Mononuclear cell (primary cell): ENCODE measurements around the gene LIMS2. TPM values are rescaled to one million over a fixed set of nuclear protein-coding genes. Genes with fewer than 3 reads are reported as not detected.

ENCODE experiments used
- H3K27me3 ChIP-seq: 2 replicates; pipeline ENCODE4 v1.6.0; 2011; ENCODE audit warnings: low read length, control low read depth; ENCODE audit not compliant: insufficient read depth
- H3K4me1 ChIP-seq: 2 replicates; pipeline ENCODE4 v1.5.1; 2011; ENCODE audit warnings: mild to moderate bottlenecking, low read length, control low read depth; ENCODE audit not compliant: insufficient read depth
- H3K4me3 ChIP-seq: 2 replicates; pipeline ENCODE4 v1.5.1; 2011; ENCODE audit warnings: mild to moderate bottlenecking, low read length, moderate library complexity
- H3K9me3 ChIP-seq: 2 replicates; pipeline ENCODE4 v1.5.1; 2011; ENCODE audit warnings: low read depth, mild to moderate bottlenecking, control low read depth, low read length
- total RNA-seq: library from RNA; depleted of rRNA; stranded (reverse); fragments of >200 nt; gene quantifications from one replicate; pipeline ENCODE4 v1.2.3, GENCODE V29; 2012

Gene LIMS2
- total RNA-seq, 1 donor, result 1.2 TPM

- H3K9me3 ChIP-seq, result no peaks in the 10 kb centered on the region
- no peaks in the 10 kb centered on the region for H3K27me3 ChIP-seq
- H3K4me1 ChIP-seq, result peaks cover 67% of the 10 kb centered on the region
- no peak overlapping the region for H3K4me3 ChIP-seq
Observed at GRCh38 chr2:127631997-127632581, 43.2 kb downstream of the LIMS2 start.

GRCh38 chr2:127631541-127631996, 43.8 kb downstream of the LIMS2 start:
- H3K9me3 ChIP-seq, result no peaks in the 10 kb centered on the region
- H3K27me3 ChIP-seq, result no peaks in the 10 kb centered on the region
- no peak overlapping the region for H3K4me3 ChIP-seq
- peaks cover 63% of the 10 kb centered on the region for H3K4me1 ChIP-seq

GRCh38 chr2:127630864-127631540, 44.3 kb downstream of the LIMS2 start:
- H3K4me3 ChIP-seq, result no peak overlapping the region
- H3K27me3 ChIP-seq, result no peaks in the 10 kb centered on the region
- H3K9me3 ChIP-seq, result no peaks in the 10 kb centered on the region
- H3K4me1 ChIP-seq, result peaks cover 58% of the 10 kb centered on the region

GRCh38 chr2:127630096-127630863, 45.0 kb downstream of the LIMS2 start:
- no peaks in the 10 kb centered on the region for H3K9me3 ChIP-seq
- peaks cover 50% of the 10 kb centered on the region for H3K4me1 ChIP-seq
- H3K27me3 ChIP-seq, result no peaks in the 10 kb centered on the region
- H3K4me3 ChIP-seq, result no peak overlapping the region

- H3K4me3 ChIP-seq, result no peak overlapping the region
- no peaks in the 10 kb centered on the region for H3K27me3 ChIP-seq
- H3K4me1 ChIP-seq, result peaks cover 49% of the 10 kb centered on the region
- no peaks in the 10 kb centered on the region for H3K9me3 ChIP-seq
Observed at GRCh38 chr2:127629637-127630036, 45.7 kb downstream of the LIMS2 start.

GRCh38 chr2:127628767-127629614, 46.3 kb downstream of the LIMS2 start:
- no peak overlapping the region for H3K4me3 ChIP-seq

GRCh38 chr2:127627740-127628571, 47.4 kb downstream of the LIMS2 start:
- Histone ChIP-seq H3K4me3 (no peak overlapping the region), H3K27me3 (no peaks in the 10 kb centered on the region), H3K9me3 (no peaks in the 10 kb centered on the region), H3K4me1 (peaks cover 35% of the 10 kb centered on the region)

More at GRCh38 chr2:127628767-127629614, 46.3 kb downstream of the LIMS2 start:
- Histone ChIP-seq H3K27me3 (no peaks in the 10 kb centered on the region), H3K9me3 (no peaks in the 10 kb centered on the region), H3K4me1 (peaks cover 45% of the 10 kb centered on the region)

GRCh38 chr2:127626917-127627739, 48.2 kb downstream of the LIMS2 start:
- Histone ChIP-seq H3K27me3 (no peaks in the 10 kb centered on the region), H3K4me3 (no peak overlapping the region), H3K4me1 (peaks cover 26% of the 10 kb centered on the region), H3K9me3 (no peaks in the 10 kb centered on the region)

GRCh38 chr2:127626175-127626574, 49.2 kb downstream of the LIMS2 start:
- Histone ChIP-seq H3K9me3 (no peaks in the 10 kb centered on the region), H3K4me3 (no peak overlapping the region), H3K4me1 (peaks cover 17% of the 10 kb centered on the region), H3K27me3 (no peaks in the 10 kb centered on the region)

GRCh38 chr2:127625572-127625951, 49.8 kb downstream of the LIMS2 start:
- Histone ChIP-seq H3K4me1 (peaks cover 11% of the 10 kb centered on the region), H3K27me3 (no peaks in the 10 kb centered on the region), H3K9me3 (no peaks in the 10 kb centered on the region), H3K4me3 (no peak overlapping the region)

GRCh38 chr2:127624756-127625571, 50.4 kb downstream of the LIMS2 start:
- H3K9me3 ChIP-seq, result no peaks in the 10 kb centered on the region
- H3K4me3 ChIP-seq, result no peak overlapping the region
- peaks cover 5% of the 10 kb centered on the region for H3K4me1 ChIP-seq
- H3K27me3 ChIP-seq, result no peaks in the 10 kb centered on the region

- H3K27me3 ChIP-seq, result no peaks in the 10 kb centered on the region
- no peaks in the 10 kb centered on the region for H3K9me3 ChIP-seq
- no peak overlapping the region for H3K4me3 ChIP-seq
- no peaks in the 10 kb centered on the region for H3K4me1 ChIP-seq
Observed at GRCh38 chr2:127624320-127624755, 51.0 kb downstream of the LIMS2 start.
